Spleen (tissue), 11 donors: ENCODE results near the gene EXD3. TPM values are rescaled to one million over a fixed set of nuclear protein-coding genes. Genes with fewer than 3 reads are reported as not detected.
A peak's percentile ranks its signal among the peaks of the same experiment; 100 is the strongest.

ENCODE experiments used
- DNase-seq: peaks from one replicate; pipeline ENCODE4 v3.0.0-alpha.2; 2020
- H3K27ac ChIP-seq, 8 donors: fragments of 200-600 bp; sonication (generic) in 7 of 8; 1 replicate in 4 of 8; 2 replicates in 4 of 8; pipeline versions ENCODE4 v1.5.0 to v1.8.0; 2016 to 2021; ENCODE audit warnings: inconsistent platforms in 4 of 8, mild to moderate bottlenecking in 4 of 8, moderate library complexity in 1 of 8
- H3K27me3 ChIP-seq, 7 donors: fragments of 200-600 bp; sonication (generic) in 6 of 7; replicated peaks in 1 of 7; 1 replicate in 4 of 7; 2 replicates in 3 of 7; pipeline versions ENCODE4 v1.5.0 to v1.8.0; 2016 to 2021; ENCODE audit warnings: inconsistent platforms in 3 of 7, mild to moderate bottlenecking in 1 of 7
- H3K36me3 ChIP-seq, 6 donors: fragments of 200-600 bp; sonication (generic) in 5 of 6; 1 replicate in 4 of 6; 2 replicates in 2 of 6; pipeline versions ENCODE4 v1.5.0 to v1.8.0; 2016 to 2021; ENCODE audit warnings: inconsistent platforms in 2 of 6
- H3K4me1 ChIP-seq, 6 donors: fragments of 200-600 bp; sonication (generic) in 5 of 6; 1 replicate in 3 of 6; 2 replicates in 3 of 6; pipeline versions ENCODE4 v1.5.0 to v1.8.0; 2016 to 2021; ENCODE audit warnings: inconsistent platforms in 3 of 6
- H3K4me3 ChIP-seq, 8 donors: fragments of 200-600 bp; sonication (generic) in 7 of 8; 1 replicate in 4 of 8; 2 replicates in 4 of 8; pipeline versions ENCODE4 v1.5.0 to v1.8.0; 2016 to 2021; ENCODE audit warnings: inconsistent platforms in 4 of 8, mild to moderate bottlenecking in 4 of 8, moderate library complexity in 2 of 8
- H3K9me3 ChIP-seq, 8 donors: fragments of 200-600 bp; sonication (generic) in 7 of 8; 1 replicate in 4 of 8; 2 replicates in 4 of 8; pipeline versions ENCODE4 v1.5.0 to v1.8.0; 2016 to 2021; ENCODE audit warnings: inconsistent platforms in 4 of 8
- CTCF ChIP-seq, 11 experiments: fragments of 200-600 bp in 7 of 11; fragments of 450-650 bp in 4 of 11; sonication (generic) in 4 of 11; IDR thresholded peaks in 8 of 11; conservative IDR thresholded peaks in 3 of 11; 1 replicate in 7 of 11; 2 replicates in 4 of 11; pipeline versions ENCODE4 v1.4.0 to v1.8.0; 2016 to 2021; ENCODE audit warnings: antibody characterized with exemption in 11 of 11, inconsistent platforms in 4 of 11, mild to moderate bottlenecking in 1 of 11
- POLR2A ChIP-seq, 3 donors: fragments of 450-650 bp; IDR thresholded peaks; one replicate each; pipeline ENCODE4 v1.5.1; 2017; ENCODE audit warnings: antibody characterized with exemption in 3 of 3, mild to moderate bottlenecking in 1 of 3
- POLR2AphosphoS5 ChIP-seq, 3 donors: sonication (generic); formaldehyde crosslinking; IDR thresholded peaks; one replicate each; pipeline ENCODE4 v1.5.1; 2017; ENCODE audit warnings: antibody characterized with exemption in 3 of 3
- WGBS, 5 donors: extraction: QIAGEN DNeasy Blood & Tissue Kit in 3 of 5; methylation state at CpG; one replicate each; pipeline versions ENCODE4 v1.1.5 to v1.1.7; 2013 to 2018; 5-methylcytosine and 5-hydroxymethylcytosine counted together
- intact Hi-C: fragments of 100-400 bp; cut with DNase I; formaldehyde crosslinking; loops from one replicate; pipeline ENCODE4 v1.15.0; 2023; ENCODE audit warnings: low total_unique reads
- polyA plus RNA-seq, 3 donors: library from polyadenylated mRNA; stranded (reverse); fragments of 200-250 nt; gene quantifications; one replicate each; pipeline ENCODE4 v1.2.1, GENCODE V29; 2013
- total RNA-seq, 7 donors: library from RNA; depleted of rRNA in 3 of 7; stranded (reverse); fragments of >200 nt in 3 of 7; fragmentation: NEBNext Ultra II Directional in 4 of 7; extraction: Animal tissue kit (Norgen Biotek cat#: 25700) in 4 of 7; gene quantifications; one replicate each; pipeline versions ENCODE4 v1.1.0 to v1.2.1, GENCODE V29; 2016 to 2021
- donor health status: healthy with polysubstance abuse.
- donor health status: DM: no; HTN: no; CAD: no; lungs with moderate emphysema.
- donor health status: DM: no; HTN: no; CAD: no.
- donor health status: Bipolar disorder and iron deficiency.
- donor health status: healthy.
- donor health status: DM: no; HTN: no; CAD: no.
- donor health status: DM: yes; HTN: yes; CAD: no.

Gene EXD3
- total and polyA plus RNA-seq, 10 donors: 14.5 to 62.3 (median 36.3) TPM

DNA sequence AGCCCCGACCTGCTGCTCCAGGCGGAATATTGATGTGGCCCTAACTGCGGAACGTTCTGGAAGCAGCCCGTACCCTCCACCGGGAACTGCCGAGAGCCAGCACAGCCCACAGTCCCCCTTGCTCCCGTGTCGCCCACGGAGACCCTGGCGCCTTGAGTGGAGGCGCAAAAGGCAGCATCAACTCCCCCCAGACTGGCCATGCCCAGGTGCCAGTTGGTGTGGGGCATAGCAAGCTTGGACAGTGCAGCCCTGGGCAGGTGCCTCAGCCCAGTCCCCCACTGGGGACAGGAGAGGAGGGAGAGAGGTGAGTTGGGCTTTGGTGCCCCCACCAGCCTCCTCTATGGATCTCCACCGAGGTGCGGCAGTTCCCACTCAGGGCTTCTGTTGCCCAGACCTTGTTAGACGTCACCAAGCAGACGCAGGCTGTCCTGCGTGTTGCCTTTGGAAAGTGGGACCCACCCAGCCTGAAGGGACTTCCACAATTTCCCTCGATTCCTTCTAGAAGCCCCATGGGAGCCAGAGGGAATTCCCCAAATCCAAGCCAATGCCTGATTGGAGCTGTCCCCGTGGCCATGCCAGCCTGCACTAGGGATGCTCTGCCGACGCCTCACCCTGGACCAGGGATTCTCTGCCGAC is 101.1 kb downstream of the EXD3 start:
- peaks cover 0 to 22% (median under 1%) of the 10 kb centered on the region in 7 donors for H3K27me3 ChIP-seq
- no peaks in the 10 kb centered on the region for H3K36me3 ChIP-seq
- DNase-seq: peak; percentile 69
- no peak overlapping the region for H3K4me3 ChIP-seq
- WGBS, 5 donors: 88 to 94% (median 91%) methylated on average over 21 to 22 of the region's 22 CpGs
- TF ChIP-seq POLR2AphosphoS5 (IDR thresholded peaks at IDR 0.05) (no peak), CTCF (IDR thresholded peaks at IDR 0.05 in 8 of 11, conservative IDR thresholded peaks at IDR 0.05 in 3 of 11) (no peak), POLR2A (IDR thresholded peaks at IDR 0.05) (no peak)
- H3K4me1 ChIP-seq: peaks cover 20 to 61% (median 42%) of the 10 kb centered on the region in 6 donors
- intact Hi-C loops: no loop called here
- peak overlapping the region in 3 of 8 donors; percentile 73 to 84 (median 75) for H3K27ac ChIP-seq
- H3K9me3 ChIP-seq: no peaks in the 10 kb centered on the region

- DNase-seq: peak; percentile 90
- peaks cover 0 to 27% (median 11%) of the 10 kb centered on the region in 7 donors for H3K27me3 ChIP-seq
- H3K4me1 ChIP-seq: peaks cover 24 to 62% (median 46%) of the 10 kb centered on the region in 6 donors
- WGBS, 5 donors: 13 to 20% (median 17%) methylated on average over 17 to 24 of the region's 24 CpGs
- no peaks in the 10 kb centered on the region for H3K36me3 ChIP-seq
- H3K4me3 ChIP-seq: peak overlapping the region in 5 of 8 donors; percentile 1 to 51 (median 16)
- intact Hi-C loops: no loop called here
- no peaks in the 10 kb centered on the region for H3K9me3 ChIP-seq
- H3K27ac ChIP-seq: peak overlapping the region in 7 of 8 donors; percentile 11 to 84 (median 74)
- TF ChIP-seq POLR2AphosphoS5 (IDR thresholded peaks at IDR 0.05): peak; percentile 76 to 85 (median 83)
- TF ChIP-seq POLR2A (IDR thresholded peaks at IDR 0.05): no peak
These were observed 102.2 kb downstream of the EXD3 start for GRCh38 chr9:137320555-137321384.

DNA sequence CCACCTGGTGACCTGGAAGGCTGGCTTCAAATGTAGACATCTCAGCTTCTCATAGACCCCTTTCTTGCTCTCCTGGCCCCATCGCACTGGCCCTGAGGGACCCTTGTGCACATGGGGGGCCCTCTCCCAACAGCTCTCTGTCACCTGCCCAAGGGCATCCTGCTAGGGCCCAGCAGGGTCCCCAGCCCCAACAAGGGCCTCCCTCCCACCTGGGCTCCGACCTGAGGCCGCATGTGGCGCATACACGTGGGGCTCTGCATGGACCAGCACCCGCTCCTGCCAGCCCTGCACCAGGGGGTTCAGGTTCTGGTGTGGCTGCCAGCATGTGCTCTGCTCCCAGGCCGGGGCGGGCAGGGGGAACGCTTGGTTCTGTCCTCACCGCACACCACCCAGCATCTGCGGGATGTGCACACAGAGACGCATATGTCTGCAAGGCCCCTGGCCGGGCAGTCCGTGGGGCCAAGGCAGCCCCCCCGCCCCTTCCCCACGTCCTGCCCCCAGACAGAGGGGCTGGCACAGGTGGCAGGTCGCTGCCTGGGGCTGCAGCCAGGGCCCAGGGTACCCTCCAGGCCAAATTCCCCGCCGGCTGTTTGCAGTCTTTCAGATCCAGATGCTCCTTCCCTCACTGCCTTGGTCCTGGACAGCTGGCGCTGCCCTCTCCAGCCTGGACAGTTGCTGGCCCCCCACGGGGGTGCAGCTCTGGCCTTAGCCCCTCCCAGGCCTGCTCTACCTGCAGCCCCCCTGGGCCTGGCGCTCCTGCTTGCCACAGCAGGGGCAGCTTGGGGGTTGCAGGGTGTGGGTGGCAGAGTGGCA is 103.0 kb downstream of the EXD3 start:
- intact Hi-C loops: no loop called here
- WGBS, 5 donors: 74 to 86% (median 84%) methylated on average over 8 to 22 of the region's 22 CpGs
- peak overlapping the region in 2 of 8 donors; percentile 9 to 51 for H3K4me3 ChIP-seq
- H3K9me3 ChIP-seq: no peaks in the 10 kb centered on the region
- peaks cover 24 to 68% (median 53%) of the 10 kb centered on the region in 6 donors for H3K4me1 ChIP-seq
- peak; percentile 78 for DNase-seq
- H3K27ac ChIP-seq: peak overlapping the region in 6 of 8 donors; percentile 11 to 84 (median 74)
- TF ChIP-seq CTCF (IDR thresholded peaks at IDR 0.05 in 8 of 11, conservative IDR thresholded peaks at IDR 0.05 in 3 of 11): no peak
- TF ChIP-seq POLR2AphosphoS5 (IDR thresholded peaks at IDR 0.05): no peak
- TF ChIP-seq POLR2A (IDR thresholded peaks at IDR 0.05): no peak
- H3K27me3 ChIP-seq: peaks cover 0 to 29% (median 16%) of the 10 kb centered on the region in 7 donors
- no peaks in the 10 kb centered on the region for H3K36me3 ChIP-seq

GRCh38 chr9:137319011-137319738 is 103.8 kb downstream of the EXD3 start:
- Histone ChIP-seq H3K27ac (peak overlapping the region in 5 of 8 donors; percentile 54 to 84 (median 75)), H3K4me3 (no peak overlapping the region), H3K9me3 (no peaks in the 10 kb centered on the region), H3K36me3 (no peaks in the 10 kb centered on the region), H3K27me3 (peaks cover 0 to 33% (median 16%) of the 10 kb centered on the region in 7 donors), H3K4me1 (peaks cover 24 to 76% (median 56%) of the 10 kb centered on the region in 6 donors)
- 75 to 87% (median 79%) methylated on average over 12 to 26 of the region's 26 CpGs for WGBS, 5 donors
- TF ChIP-seq POLR2AphosphoS5 (IDR thresholded peaks at IDR 0.05) (peak in 2 of 3 donors; percentile 54 to 61), CTCF (IDR thresholded peaks at IDR 0.05 in 8 of 11, conservative IDR thresholded peaks at IDR 0.05 in 3 of 11) (peak in 7 of 11 experiments; percentile 29 to 53 (median 32)), POLR2A (IDR thresholded peaks at IDR 0.05) (no peak)
- peak; percentile 86 for DNase-seq
- intact Hi-C loops: no loop called here
